HepG2 (cell line): ENCODE data around the gene PPP2R1B.

Source experiments
- CTCF ChIP-seq: sonication (generic); formaldehyde crosslinking; IDR thresholded peaks from 2 replicates; pipeline ENCODE4 v1.5.0; 2020; ENCODE audit warnings: mild to moderate bottlenecking, missing genetic modification reagents, moderate library complexity
- FOSL1 ChIP-seq: sonication (generic); formaldehyde crosslinking; IDR thresholded peaks from 2 replicates; pipeline ENCODE4 v1.9.0; 2021; ENCODE audit warnings: missing genetic modification reagents, borderline replicate concordance
- POLR2A ChIP-seq, 2 experiments: IDR thresholded peaks; 2 replicates each; pipeline ENCODE4 v1.6.1; 2011; ENCODE audit warnings: low read depth in 2 of 2, low read length in 2 of 2, mild to moderate bottlenecking in 1 of 2, moderate library complexity in 1 of 2; ENCODE audit not compliant: insufficient read depth in 1 of 2
- RCOR2 ChIP-seq: IDR thresholded peaks from 2 replicates; pipeline ENCODE4 v1.6.1; 2016; ENCODE audit warnings: missing biosample characterization, missing genetic modification reagents
- THRA ChIP-seq: sonication (generic); formaldehyde crosslinking; IDR thresholded peaks from 2 replicates; pipeline ENCODE4 v1.4.0; 2020; ENCODE audit warnings: missing genetic modification reagents, borderline replicate concordance
- USF2 ChIP-seq, 2 experiments: sonication (generic) in 1 of 2; formaldehyde crosslinking in 1 of 2; IDR thresholded peaks; 2 replicates each; pipeline versions ENCODE4 v1.5.1 to v1.6.1; 2011 to 2020; ENCODE audit warnings: borderline replicate concordance in 1 of 2, low read depth in 1 of 2, low read length in 1 of 2, mild to moderate bottlenecking in 1 of 2, missing genetic modification reagents in 1 of 2, moderate library complexity in 1 of 2
- ZBTB26 ChIP-seq: IDR thresholded peaks from 2 replicates; pipeline ENCODE4 v1.6.1; 2016; ENCODE audit warnings: missing compliant biosample characterization, missing genetic modification reagents, borderline replicate concordance

GRCh38 chr11:111718859-111719258 lies 47.3 kb downstream of the PPP2R1B start:
- TF ChIP-seq THRA (no peak), CTCF (CRISPR knock-in tag) (no peak), FOSL1 (no peak), USF2 (IDR thresholded peaks at IDR 0.05; ENCODE audit: low read depth, low read length) (no peak), USF2 (CRISPR knock-in tag; IDR thresholded peaks at IDR 0.05; ENCODE audit: borderline replicate concordance) (no peak), RCOR2 (CRISPR knock-in tag) (no peak), POLR2A (IDR thresholded peaks at IDR 0.05; ENCODE audit: insufficient read depth in 1 of 2, low read depth in 2 of 2, low read length in 2 of 2) (no peak), ZBTB26 (CRISPR knock-in tag) (no peak)
